ENCODE measurements around the gene FCGR3B.
"Not testable (repeated sequence)": the region's sequence is repeated elsewhere in the genome, so short reads cannot be mapped to it uniquely, and the experiment has no call there.

FCGR3B gene

DNA sequence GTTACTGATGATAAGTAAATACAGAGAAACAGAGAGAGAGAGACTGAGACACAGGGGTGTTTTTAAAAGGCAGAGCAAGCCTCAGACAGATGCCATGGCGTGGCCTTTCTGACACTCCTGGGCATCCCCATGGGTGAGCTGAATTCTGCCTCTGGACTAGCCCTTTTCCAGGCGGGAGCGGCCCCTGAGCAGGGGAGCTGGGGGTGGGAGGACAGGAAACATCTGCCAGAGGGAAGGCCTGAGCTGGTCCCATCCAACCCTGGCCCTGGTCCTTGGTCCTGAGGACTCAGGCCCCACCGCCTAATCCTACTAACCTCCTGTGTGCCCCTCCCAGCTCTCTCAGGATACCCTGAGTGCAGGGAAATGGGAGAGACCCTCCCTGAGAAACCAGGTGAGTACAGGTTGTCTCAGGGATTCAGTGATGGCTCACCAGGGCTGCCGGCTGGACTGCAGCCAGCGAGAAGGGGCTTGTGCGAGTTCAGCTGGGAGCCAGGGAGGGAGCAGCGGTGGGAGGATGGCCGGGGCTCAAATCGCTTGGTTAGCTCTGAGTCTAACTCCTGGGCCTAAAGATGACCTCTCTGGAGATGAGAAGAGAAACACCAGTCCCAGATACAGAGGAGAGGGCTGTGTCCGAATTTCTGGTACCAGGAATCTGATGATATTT, 37.8 kb downstream of the FCGR3B start:
- not testable (repeated sequence) for H3K27me3 ChIP-seq (ENCODE audit: insufficient read depth, poor library complexity, severe bottlenecking); H3K36me3 ChIP-seq (ENCODE audit: low read depth); DNase-seq (ENCODE audit: low spot score); ATAC-seq (ENCODE audit: low read depth); H3K27ac ChIP-seq (ENCODE audit: poor library complexity, severe bottlenecking); H3K9me3 ChIP-seq (ENCODE audit: severe bottlenecking); H3K4me3 ChIP-seq (ENCODE audit: severe bottlenecking); H3K4me1 ChIP-seq (ENCODE audit: insufficient read depth, poor library complexity, severe bottlenecking)

GRCh38 chr1:161592586-161592985, 38.4 kb downstream of the FCGR3B start:
- H3K9me3 ChIP-seq (ENCODE audit: severe bottlenecking); H3K27me3 ChIP-seq (ENCODE audit: insufficient read depth, poor library complexity, severe bottlenecking); H3K27ac ChIP-seq (ENCODE audit: poor library complexity, severe bottlenecking); H3K4me3 ChIP-seq (ENCODE audit: severe bottlenecking); ATAC-seq (ENCODE audit: low read depth); DNase-seq (ENCODE audit: low spot score); H3K4me1 ChIP-seq (ENCODE audit: insufficient read depth, poor library complexity, severe bottlenecking); H3K36me3 ChIP-seq (ENCODE audit: low read depth): not testable (repeated sequence)

GRCh38 chr1:161589920-161590319, 41.1 kb downstream of the FCGR3B start:
- H3K4me3 ChIP-seq (ENCODE audit: severe bottlenecking); ATAC-seq (ENCODE audit: low read depth); DNase-seq (ENCODE audit: low spot score); H3K27me3 ChIP-seq (ENCODE audit: insufficient read depth, poor library complexity, severe bottlenecking); H3K9me3 ChIP-seq (ENCODE audit: severe bottlenecking); H3K27ac ChIP-seq (ENCODE audit: poor library complexity, severe bottlenecking); H3K4me1 ChIP-seq (ENCODE audit: insufficient read depth, poor library complexity, severe bottlenecking); H3K36me3 ChIP-seq (ENCODE audit: low read depth): not testable (repeated sequence)

GRCh38 chr1:161589365-161589764, 41.6 kb downstream of the FCGR3B start:
- not testable (repeated sequence) for ATAC-seq (ENCODE audit: low read depth); H3K36me3 ChIP-seq (ENCODE audit: low read depth); H3K4me3 ChIP-seq (ENCODE audit: severe bottlenecking); H3K9me3 ChIP-seq (ENCODE audit: severe bottlenecking); H3K27me3 ChIP-seq (ENCODE audit: insufficient read depth, poor library complexity, severe bottlenecking); DNase-seq (ENCODE audit: low spot score); H3K27ac ChIP-seq (ENCODE audit: poor library complexity, severe bottlenecking); H3K4me1 ChIP-seq (ENCODE audit: insufficient read depth, poor library complexity, severe bottlenecking)

- not testable (repeated sequence) for ATAC-seq (ENCODE audit: low read depth); H3K27ac ChIP-seq (ENCODE audit: poor library complexity, severe bottlenecking); H3K4me3 ChIP-seq (ENCODE audit: severe bottlenecking); H3K27me3 ChIP-seq (ENCODE audit: insufficient read depth, poor library complexity, severe bottlenecking); H3K36me3 ChIP-seq (ENCODE audit: low read depth); H3K4me1 ChIP-seq (ENCODE audit: insufficient read depth, poor library complexity, severe bottlenecking); H3K9me3 ChIP-seq (ENCODE audit: severe bottlenecking); DNase-seq (ENCODE audit: low spot score)
Observed at GRCh38 chr1:161588596-161588995, 42.4 kb downstream of the FCGR3B start.

- not testable (repeated sequence) for ATAC-seq (ENCODE audit: low read depth); H3K27ac ChIP-seq (ENCODE audit: poor library complexity, severe bottlenecking); H3K27me3 ChIP-seq (ENCODE audit: insufficient read depth, poor library complexity, severe bottlenecking); H3K36me3 ChIP-seq (ENCODE audit: low read depth); H3K4me3 ChIP-seq (ENCODE audit: severe bottlenecking); H3K4me1 ChIP-seq (ENCODE audit: insufficient read depth, poor library complexity, severe bottlenecking); DNase-seq (ENCODE audit: low spot score); H3K9me3 ChIP-seq (ENCODE audit: severe bottlenecking)
Observed at GRCh38 chr1:161582882-161583281, 48.1 kb downstream of the FCGR3B start.

GRCh38 chr1:161580879-161581537, 50.0 kb downstream of the FCGR3B start:
- ATAC-seq (ENCODE audit: low read depth) = not testable (repeated sequence)

DNA sequence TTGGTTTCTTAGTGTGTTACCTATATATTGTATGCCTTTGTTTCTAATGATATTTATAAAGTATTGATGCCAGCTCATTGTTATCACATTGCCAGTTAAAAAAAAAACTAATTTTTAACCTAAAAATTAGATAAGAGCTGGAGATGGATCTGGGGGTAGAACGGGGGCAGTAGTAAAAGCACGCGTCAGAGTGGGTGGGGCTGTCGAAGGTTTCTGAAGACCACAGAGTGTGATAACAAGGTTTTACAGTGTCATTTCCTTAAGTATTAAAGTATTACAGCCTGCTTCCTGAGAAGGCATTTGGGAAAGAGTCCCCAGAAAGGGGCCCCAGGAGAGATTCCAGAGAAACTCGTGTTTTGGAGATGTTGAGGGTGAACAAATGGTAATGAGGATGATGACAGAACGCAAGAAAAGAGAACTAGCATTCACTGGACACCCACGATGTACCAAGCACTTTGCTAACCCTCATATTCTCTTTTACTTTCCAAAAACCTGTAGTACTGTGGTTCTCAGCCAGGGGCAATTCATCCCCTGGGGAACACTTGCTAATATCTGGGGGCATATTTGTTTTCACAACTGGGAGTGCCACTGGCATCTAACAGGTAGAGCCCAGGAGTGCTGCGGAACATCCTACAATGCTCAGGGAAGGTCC, 51.0 kb downstream of the FCGR3B start:
- H3K4me3 ChIP-seq (ENCODE audit: severe bottlenecking); ATAC-seq (ENCODE audit: low read depth); H3K27me3 ChIP-seq (ENCODE audit: insufficient read depth, poor library complexity, severe bottlenecking); DNase-seq (ENCODE audit: low spot score); H3K36me3 ChIP-seq (ENCODE audit: low read depth); H3K27ac ChIP-seq (ENCODE audit: poor library complexity, severe bottlenecking); H3K9me3 ChIP-seq (ENCODE audit: severe bottlenecking); H3K4me1 ChIP-seq (ENCODE audit: insufficient read depth, poor library complexity, severe bottlenecking): not testable (repeated sequence)

More at GRCh38 chr1:161580879-161581537, 50.0 kb downstream of the FCGR3B start:
- H3K4me1 ChIP-seq (ENCODE audit: insufficient read depth, poor library complexity, severe bottlenecking); H3K9me3 ChIP-seq (ENCODE audit: severe bottlenecking); DNase-seq (ENCODE audit: low spot score); H3K4me3 ChIP-seq (ENCODE audit: severe bottlenecking); H3K27ac ChIP-seq (ENCODE audit: poor library complexity, severe bottlenecking); H3K36me3 ChIP-seq (ENCODE audit: low read depth); H3K27me3 ChIP-seq (ENCODE audit: insufficient read depth, poor library complexity, severe bottlenecking): not testable (repeated sequence)

- not testable (repeated sequence) for H3K4me3 ChIP-seq (ENCODE audit: severe bottlenecking); ATAC-seq (ENCODE audit: low read depth); H3K27ac ChIP-seq (ENCODE audit: poor library complexity, severe bottlenecking); DNase-seq (ENCODE audit: low spot score); H3K9me3 ChIP-seq (ENCODE audit: severe bottlenecking); H3K4me1 ChIP-seq (ENCODE audit: insufficient read depth, poor library complexity, severe bottlenecking); H3K27me3 ChIP-seq (ENCODE audit: insufficient read depth, poor library complexity, severe bottlenecking); H3K36me3 ChIP-seq (ENCODE audit: low read depth)
Observed at GRCh38 chr1:161576676-161577075, 54.3 kb downstream of the FCGR3B start.
